Measurements from ENCODE around the gene SCN8A. TPM values are rescaled to one million over a fixed set of nuclear protein-coding genes. Genes with fewer than 3 reads are reported as not detected.

SCN8A gene
- total and polyA plus RNA-seq, 4 donors, result 0.06 to 0.77 (median 0.26) TPM

DNA sequence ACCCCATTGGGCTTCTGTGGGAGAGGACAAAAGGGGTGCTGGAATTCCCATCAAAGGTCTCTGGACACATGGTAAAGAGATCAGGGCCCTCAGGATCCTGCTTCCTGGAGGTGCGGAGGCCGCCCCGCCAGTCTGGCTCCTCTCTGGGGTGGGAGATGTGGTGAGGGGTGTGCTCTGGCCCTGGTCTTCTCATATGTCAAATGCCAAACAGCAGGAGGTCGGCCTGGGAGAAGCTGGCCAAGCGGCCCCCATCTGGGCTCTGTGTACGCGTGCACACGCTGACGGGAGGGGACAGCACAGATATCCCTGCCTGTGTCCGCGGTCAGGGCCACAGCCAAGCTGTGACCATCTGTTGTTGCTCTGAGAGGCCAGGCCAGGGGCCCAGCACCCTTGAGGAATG is 243.4 kb downstream of the SCN8A start:
- no peak overlapping the region for H3K9ac ChIP-seq (ENCODE audit: insufficient read depth in 1 of 2, low read length in 2 of 2)
- no peak overlapping the region for H3K4me3 ChIP-seq
- no peaks in the 10 kb centered on the region for H3K9me3 ChIP-seq (ENCODE audit: control insufficient read depth in 4 of 4, insufficient read depth in 3 of 4, low read length in 3 of 4)
- TF ChIP-seq, protein P1, sequence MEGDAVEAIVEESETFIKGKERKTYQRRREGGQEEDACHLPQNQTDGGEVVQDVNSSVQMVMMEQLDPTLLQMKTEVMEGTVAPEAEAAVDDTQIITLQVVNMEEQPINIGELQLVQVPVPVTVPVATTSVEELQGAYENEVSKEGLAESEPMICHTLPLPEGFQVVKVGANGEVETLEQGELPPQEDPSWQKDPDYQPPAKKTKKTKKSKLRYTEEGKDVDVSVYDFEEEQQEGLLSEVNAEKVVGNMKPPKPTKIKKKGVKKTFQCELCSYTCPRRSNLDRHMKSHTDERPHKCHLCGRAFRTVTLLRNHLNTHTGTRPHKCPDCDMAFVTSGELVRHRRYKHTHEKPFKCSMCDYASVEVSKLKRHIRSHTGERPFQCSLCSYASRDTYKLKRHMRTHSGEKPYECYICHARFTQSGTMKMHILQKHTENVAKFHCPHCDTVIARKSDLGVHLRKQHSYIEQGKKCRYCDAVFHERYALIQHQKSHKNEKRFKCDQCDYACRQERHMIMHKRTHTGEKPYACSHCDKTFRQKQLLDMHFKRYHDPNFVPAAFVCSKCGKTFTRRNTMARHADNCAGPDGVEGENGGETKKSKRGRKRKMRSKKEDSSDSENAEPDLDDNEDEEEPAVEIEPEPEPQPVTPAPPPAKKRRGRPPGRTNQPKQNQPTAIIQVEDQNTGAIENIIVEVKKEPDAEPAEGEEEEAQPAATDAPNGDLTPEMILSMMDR (IDR thresholded peaks at IDR 0.05; ENCODE audit: control extremely low read depth, extremely low read depth), result no peak
- no peaks in the 10 kb centered on the region for H3K36me3 ChIP-seq (ENCODE audit: control insufficient read depth in 4 of 4, insufficient read depth in 4 of 4, low read length in 4 of 4)
- H3K27me3 ChIP-seq (ENCODE audit: control insufficient read depth in 3 of 3, insufficient read depth in 3 of 3, low read length in 2 of 3), result no peaks in the 10 kb centered on the region
- ATAC-seq (ENCODE audit: insufficient read depth, low FRiP score) (no peak), DNase-seq (no peak)
- 80 to 86% methylated on average over 11 of the region's 11 CpGs for WGBS, 2 donors
- no peak overlapping the region for H3K27ac ChIP-seq (ENCODE audit: low read depth in 1 of 2, low read length in 1 of 2)
- peaks cover 0 to 5% (median 0%) of the 10 kb centered on the region in 5 donors for H3K4me1 ChIP-seq (ENCODE audit: control insufficient read depth in 5 of 5, insufficient read depth in 5 of 5, low read length in 5 of 5)

GRCh38 chr12:51836041-51836826 is 245.2 kb downstream of the SCN8A start:
- 72 to 83% methylated on average over 13 of the region's 13 CpGs for WGBS, 2 donors
- H3K4me1 ChIP-seq (ENCODE audit: control insufficient read depth in 5 of 5, insufficient read depth in 5 of 5, low read length in 5 of 5), result peaks cover 0 to 5% (median 0%) of the 10 kb centered on the region in 5 donors
- H3K9me3 ChIP-seq (ENCODE audit: control insufficient read depth in 4 of 4, insufficient read depth in 3 of 4, low read length in 3 of 4), result no peaks in the 10 kb centered on the region
- no peaks in the 10 kb centered on the region for H3K36me3 ChIP-seq (ENCODE audit: control insufficient read depth in 4 of 4, insufficient read depth in 4 of 4, low read length in 4 of 4)
- TF ChIP-seq, protein P1 (IDR thresholded peaks at IDR 0.05; ENCODE audit: control extremely low read depth, extremely low read depth), result no peak
- H3K27ac ChIP-seq (ENCODE audit: low read depth in 1 of 2, low read length in 1 of 2), result no peak overlapping the region
- no peak for DNase-seq
- no peak overlapping the region for H3K4me3 ChIP-seq
- no peak for ATAC-seq (ENCODE audit: insufficient read depth, low FRiP score)
- no peaks in the 10 kb centered on the region for H3K27me3 ChIP-seq (ENCODE audit: control insufficient read depth in 3 of 3, insufficient read depth in 3 of 3, low read length in 2 of 3)
- H3K9ac ChIP-seq (ENCODE audit: insufficient read depth in 1 of 2, low read length in 2 of 2), result no peak overlapping the region

DNA sequence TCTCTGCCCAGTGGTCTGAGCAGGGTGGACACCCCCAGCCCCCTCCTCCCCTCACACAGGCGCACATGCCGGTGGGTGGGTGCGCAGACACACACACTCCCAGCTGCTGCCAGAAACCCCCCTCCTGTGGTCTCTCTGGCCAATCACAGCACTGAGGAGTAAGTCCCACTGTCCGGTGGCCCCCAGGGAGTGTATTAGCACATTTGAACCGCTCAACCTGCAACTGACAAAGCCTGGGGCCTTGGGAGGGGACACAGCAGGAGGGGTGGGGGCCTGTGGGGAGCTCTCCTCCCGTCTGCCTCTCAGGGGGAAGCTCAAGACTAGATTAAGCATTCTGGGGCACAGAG is 245.8 kb downstream of the SCN8A start:
- no peaks in the 10 kb centered on the region for H3K36me3 ChIP-seq (ENCODE audit: control insufficient read depth in 4 of 4, insufficient read depth in 4 of 4, low read length in 4 of 4)
- H3K27me3 ChIP-seq (ENCODE audit: control insufficient read depth in 3 of 3, insufficient read depth in 3 of 3, low read length in 2 of 3), result no peaks in the 10 kb centered on the region
- H3K4me1 ChIP-seq (ENCODE audit: control insufficient read depth in 5 of 5, insufficient read depth in 5 of 5, low read length in 5 of 5), result peaks cover 0 to 10% (median 4%) of the 10 kb centered on the region in 5 donors
- H3K9me3 ChIP-seq (ENCODE audit: control insufficient read depth in 4 of 4, insufficient read depth in 3 of 4, low read length in 3 of 4), result no peaks in the 10 kb centered on the region
- H3K9ac ChIP-seq (ENCODE audit: insufficient read depth in 1 of 2, low read length in 2 of 2), result no peak overlapping the region
- WGBS, 2 donors, result 69 to 86% methylated on average over 5 to 6 of the region's 6 CpGs
- ATAC-seq (ENCODE audit: insufficient read depth, low FRiP score), result no peak
- no peak overlapping the region for H3K27ac ChIP-seq (ENCODE audit: low read depth in 1 of 2, low read length in 1 of 2)
- no peak overlapping the region for H3K4me3 ChIP-seq
- no peak for DNase-seq
- TF ChIP-seq, protein P1 (IDR thresholded peaks at IDR 0.05; ENCODE audit: control extremely low read depth, extremely low read depth), result no peak
